ENCODE results near the gene SUMF2.

- TF ChIP-seq CTCF (IDR thresholded peaks at IDR 0.05) (peak in 4 of 6 experiments; percentile 10 to 55 (median 17)), POLR2A (IDR thresholded peaks at IDR 0.05) (no peak)
These were observed 28.9 kb downstream of the SUMF2 start, which contains the start of gene PHKG1 for GRCh38 chr7:56092789-56093531.
